Activated naive CD4-positive, alpha-beta T cell treated with Interleukin-2 at 50 U/mL for 16 hours (primary cell): ENCODE measurements around the gene SPTLC2.

Experiments
- DNase-seq: peaks from one replicate; pipeline ENCODE4 v3.0.0-alpha.2; 2020

SPTLC2 gene

GRCh38 chr14:77458249-77458950 lies 158.0 kb downstream of the SPTLC2 start:
- DNase-seq = peak; percentile 45

GRCh38 chr14:77457522-77458248 lies 158.8 kb downstream of the SPTLC2 start, which contains the start of the genes AHSA1 and VIPAS39:
Gene AHSA1, plus strand, starts transcription at chr14:77458093. Its CDS starts 97 bp downstream, at chr14:77458190.
Gene VIPAS39, minus strand, starts transcription at chr14:77457601. Its CDS starts 3,499 bp downstream, at chr14:77454102.
- peak; percentile 93 for DNase-seq

- DNase-seq = no peak
These were observed 159.3 kb downstream of the SPTLC2 start for GRCh38 chr14:77457115-77457521.
